T-helper 2 cell treated with Interferon-gamma antibody and Interleukin-4, amounts not matched to agents 5 μg/mL and 100 μg/mL, for 36 hours (primary cell): Measurements from ENCODE around the gene LRRN3.

Experiments used
- DNase-seq: peaks from one replicate; pipeline ENCODE4 v3.0.0; 2021; ENCODE audit warnings: low spot score
- H3K27ac Mint-ChIP-seq: one replicate; pipeline ENCODE4 v1.8.0; 2021; ENCODE audit warnings: mild to moderate bottlenecking, mixed read lengths
- H3K27me3 Mint-ChIP-seq: one replicate; pipeline ENCODE4 v1.8.0; 2021; ENCODE audit warnings: low read depth, mixed read lengths
- H3K36me3 Mint-ChIP-seq: one replicate; pipeline ENCODE4 v1.8.0; 2021; ENCODE audit warnings: low read depth, mixed read lengths
- H3K4me1 Mint-ChIP-seq: one replicate; pipeline ENCODE4 v1.8.0; 2021; ENCODE audit warnings: low read depth, mixed read lengths
- H3K4me3 Mint-ChIP-seq: one replicate; pipeline ENCODE4 v1.8.0; 2022; ENCODE audit warnings: mild to moderate bottlenecking, moderate library complexity, mixed read lengths
- H3K9me3 Mint-ChIP-seq: one replicate; pipeline ENCODE4 v1.8.0; 2021; ENCODE audit warnings: mixed read lengths

LRRN3 gene

GRCh38 chr7:111103678-111104274 is 12.8 kb downstream of the LRRN3 start:
- no peaks in the 10 kb centered on the region for H3K9me3 Mint-ChIP-seq
- DNase-seq = no peak
- H3K4me3 Mint-ChIP-seq = no peak overlapping the region
- no peak overlapping the region for H3K27ac Mint-ChIP-seq
- H3K4me1 Mint-ChIP-seq = peaks cover 50% of the 10 kb centered on the region
- no peaks in the 10 kb centered on the region for H3K27me3 Mint-ChIP-seq
- H3K36me3 Mint-ChIP-seq = peaks cover 70% of the 10 kb centered on the region

GRCh38 chr7:111104710-111105109 is 13.8 kb downstream of the LRRN3 start:
- H3K36me3 Mint-ChIP-seq = peaks cover 71% of the 10 kb centered on the region
- peak overlapping the region; percentile 36 for H3K27ac Mint-ChIP-seq
- H3K9me3 Mint-ChIP-seq = no peaks in the 10 kb centered on the region
- H3K27me3 Mint-ChIP-seq = no peaks in the 10 kb centered on the region
- no peak overlapping the region for H3K4me3 Mint-ChIP-seq
- no peak for DNase-seq
- peaks cover 45% of the 10 kb centered on the region for H3K4me1 Mint-ChIP-seq

GRCh38 chr7:111105269-111105668 is 14.3 kb downstream of the LRRN3 start:
- peaks cover 40% of the 10 kb centered on the region for H3K4me1 Mint-ChIP-seq
- no peak overlapping the region for H3K4me3 Mint-ChIP-seq
- no peak overlapping the region for H3K27ac Mint-ChIP-seq
- no peaks in the 10 kb centered on the region for H3K9me3 Mint-ChIP-seq
- no peaks in the 10 kb centered on the region for H3K27me3 Mint-ChIP-seq
- peaks cover 71% of the 10 kb centered on the region for H3K36me3 Mint-ChIP-seq
- no peak for DNase-seq

GRCh38 chr7:111107579-111107978 is 16.7 kb downstream of the LRRN3 start:
- no peak for DNase-seq
- Mint-ChIP-seq H3K4me3 (no peak overlapping the region), H3K27me3 (no peaks in the 10 kb centered on the region), H3K9me3 (no peaks in the 10 kb centered on the region), H3K27ac (no peak overlapping the region), H3K4me1 (peaks cover 33% of the 10 kb centered on the region), H3K36me3 (peaks cover 63% of the 10 kb centered on the region)

- H3K27me3 Mint-ChIP-seq = no peaks in the 10 kb centered on the region
- no peaks in the 10 kb centered on the region for H3K9me3 Mint-ChIP-seq
- H3K4me1 Mint-ChIP-seq = peaks cover 33% of the 10 kb centered on the region
- H3K36me3 Mint-ChIP-seq = peaks cover 64% of the 10 kb centered on the region
- H3K27ac Mint-ChIP-seq = no peak overlapping the region
- no peak for DNase-seq
- no peak overlapping the region for H3K4me3 Mint-ChIP-seq
Observed at GRCh38 chr7:111108000-111108399, 17.1 kb downstream of the LRRN3 start.

GRCh38 chr7:111108496-111108895 is 17.6 kb downstream of the LRRN3 start:
- Mint-ChIP-seq H3K9me3 (no peaks in the 10 kb centered on the region), H3K27me3 (no peaks in the 10 kb centered on the region), H3K4me3 (no peak overlapping the region), H3K36me3 (peaks cover 64% of the 10 kb centered on the region), H3K4me1 (peaks cover 34% of the 10 kb centered on the region), H3K27ac (no peak overlapping the region)
- DNase-seq = no peak

- Mint-ChIP-seq H3K27me3 (no peaks in the 10 kb centered on the region), H3K4me3 (no peak overlapping the region), H3K36me3 (peaks cover 61% of the 10 kb centered on the region), H3K4me1 (peaks cover 16% of the 10 kb centered on the region), H3K9me3 (no peaks in the 10 kb centered on the region), H3K27ac (no peak overlapping the region)
- no peak for DNase-seq
Observed at GRCh38 chr7:111112439-111112838, 21.5 kb downstream of the LRRN3 start.

GRCh38 chr7:111113263-111114017 is 22.5 kb downstream of the LRRN3 start:
- no peaks in the 10 kb centered on the region for H3K9me3 Mint-ChIP-seq
- no peak for DNase-seq
- no peaks in the 10 kb centered on the region for H3K27me3 Mint-ChIP-seq
- no peak overlapping the region for H3K27ac Mint-ChIP-seq
- H3K36me3 Mint-ChIP-seq = peaks cover 64% of the 10 kb centered on the region
- H3K4me3 Mint-ChIP-seq = no peak overlapping the region
- peaks cover 14% of the 10 kb centered on the region for H3K4me1 Mint-ChIP-seq

GRCh38 chr7:111115966-111116365 is 25.0 kb downstream of the LRRN3 start:
- Mint-ChIP-seq H3K4me1 (peaks cover 20% of the 10 kb centered on the region), H3K36me3 (peaks cover 67% of the 10 kb centered on the region), H3K9me3 (peaks cover 5% of the 10 kb centered on the region), H3K27me3 (no peaks in the 10 kb centered on the region), H3K4me3 (no peak overlapping the region), H3K27ac (peak overlapping the region; percentile 9)
- no peak for DNase-seq

GRCh38 chr7:111126987-111127386 is 36.1 kb downstream of the LRRN3 start:
- H3K27ac Mint-ChIP-seq = no peak overlapping the region
- H3K27me3 Mint-ChIP-seq = no peaks in the 10 kb centered on the region
- peaks cover 4% of the 10 kb centered on the region for H3K4me1 Mint-ChIP-seq
- peaks cover 35% of the 10 kb centered on the region for H3K36me3 Mint-ChIP-seq
- H3K4me3 Mint-ChIP-seq = no peak overlapping the region
- no peaks in the 10 kb centered on the region for H3K9me3 Mint-ChIP-seq
- no peak for DNase-seq

- H3K4me1 Mint-ChIP-seq = peaks cover 3% of the 10 kb centered on the region
- no peaks in the 10 kb centered on the region for H3K27me3 Mint-ChIP-seq
- H3K36me3 Mint-ChIP-seq = peaks cover 13% of the 10 kb centered on the region
- no peak overlapping the region for H3K27ac Mint-ChIP-seq
- no peaks in the 10 kb centered on the region for H3K9me3 Mint-ChIP-seq
- DNase-seq = no peak
- no peak overlapping the region for H3K4me3 Mint-ChIP-seq
Observed at GRCh38 chr7:111129435-111129834, 38.5 kb downstream of the LRRN3 start.

- DNase-seq = no peak
- Mint-ChIP-seq H3K4me3 (no peak overlapping the region), H3K4me1 (peaks cover 5% of the 10 kb centered on the region), H3K36me3 (no peaks in the 10 kb centered on the region), H3K27me3 (no peaks in the 10 kb centered on the region), H3K9me3 (no peaks in the 10 kb centered on the region), H3K27ac (no peak overlapping the region)
Observed at GRCh38 chr7:111132833-111133232, 41.9 kb downstream of the LRRN3 start.

- Mint-ChIP-seq H3K4me1 (peaks cover 18% of the 10 kb centered on the region), H3K27ac (peak overlapping the region; percentile 68), H3K36me3 (no peaks in the 10 kb centered on the region), H3K27me3 (no peaks in the 10 kb centered on the region), H3K9me3 (no peaks in the 10 kb centered on the region), H3K4me3 (peak overlapping the region; percentile 45)
- peak; percentile 58 for DNase-seq
Observed at GRCh38 chr7:111137296-111138192, 46.6 kb downstream of the LRRN3 start.

- Mint-ChIP-seq H3K27ac (peak overlapping the region; percentile 68), H3K36me3 (no peaks in the 10 kb centered on the region), H3K9me3 (no peaks in the 10 kb centered on the region), H3K4me1 (peaks cover 18% of the 10 kb centered on the region), H3K4me3 (peak overlapping the region; percentile 45), H3K27me3 (no peaks in the 10 kb centered on the region)
- peak; percentile 75 for DNase-seq
Observed at GRCh38 chr7:111138193-111138569, 47.3 kb downstream of the LRRN3 start.
